HG02759 (cell line): ENCODE measurements around the gene CAPZB.

Experiments
- ATAC-seq: cut with Tn5 transposase; IDR thresholded peaks from one replicate; pipeline ENCODE4 v1.9.1; 2021; ENCODE audit warnings: mild to moderate bottlenecking, moderate library complexity; ENCODE audit not compliant: unreplicated experiment

CAPZB gene

DNA sequence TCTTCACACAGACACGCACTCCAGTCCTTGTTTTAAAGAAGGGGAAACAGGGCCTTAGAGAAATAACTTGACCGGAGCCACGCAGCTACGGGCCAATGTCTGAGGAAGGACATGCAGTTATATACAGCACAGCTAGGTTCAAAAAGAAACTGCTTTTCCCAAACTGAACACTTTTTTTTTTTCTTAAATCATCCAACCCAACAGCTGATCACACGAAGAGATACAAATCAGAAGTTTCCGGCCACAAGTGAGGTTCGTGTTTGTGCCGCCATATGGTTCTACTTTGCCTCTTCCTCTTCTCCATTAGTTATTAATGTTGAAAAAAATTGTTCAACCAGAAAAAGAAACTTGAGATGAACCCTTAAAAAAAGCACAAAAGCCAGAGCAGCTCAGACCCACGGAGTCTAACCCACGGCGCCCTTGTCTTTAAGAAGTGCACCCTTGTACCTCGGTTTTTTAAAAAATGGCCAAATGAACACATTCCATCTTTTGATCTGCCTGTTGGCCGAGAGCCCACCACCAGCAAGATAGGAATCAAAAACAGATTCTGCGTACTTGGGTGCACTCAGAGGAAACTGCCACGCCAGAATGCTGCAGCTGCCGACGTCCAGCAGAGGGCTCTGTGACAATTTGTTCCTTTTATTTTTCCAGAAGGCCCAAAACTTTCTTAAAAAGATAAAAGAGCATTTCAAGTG lies 94.3 kb downstream of the CAPZB start:
- ATAC-seq: peak; percentile 66

DNA sequence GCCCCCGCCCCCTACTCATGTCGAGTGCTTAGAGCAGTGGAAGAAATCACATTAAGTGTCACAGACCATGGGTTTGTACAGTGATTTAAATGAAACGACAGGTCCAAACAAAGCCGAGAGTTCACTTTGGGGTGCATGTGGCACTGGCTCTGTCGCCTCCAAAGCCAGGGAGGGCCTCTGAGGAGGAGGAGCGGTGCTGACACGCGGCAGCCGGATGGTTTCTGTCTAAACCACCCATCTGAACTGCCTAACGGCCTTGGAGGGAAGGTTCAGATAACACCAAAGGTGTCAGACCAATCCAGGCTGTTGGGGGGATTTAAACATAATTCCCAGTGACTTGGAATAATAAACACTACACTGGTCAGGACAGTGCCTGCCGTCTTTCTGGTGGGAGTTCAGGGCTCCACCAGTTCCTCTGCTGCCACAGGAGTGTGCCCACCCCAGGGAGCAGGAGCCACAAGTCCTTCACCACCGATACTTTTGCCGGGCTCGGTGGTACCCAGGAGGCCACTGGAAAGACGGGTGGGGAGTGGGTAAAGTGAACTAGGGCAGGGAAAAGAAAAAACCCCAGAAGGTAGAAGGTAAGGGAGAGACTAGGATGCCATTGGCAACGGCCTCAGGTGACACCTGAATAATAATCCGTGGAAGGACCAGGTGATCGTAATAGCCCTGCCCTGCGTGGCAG lies 95.0 kb downstream of the CAPZB start:
- ATAC-seq: no peak

DNA sequence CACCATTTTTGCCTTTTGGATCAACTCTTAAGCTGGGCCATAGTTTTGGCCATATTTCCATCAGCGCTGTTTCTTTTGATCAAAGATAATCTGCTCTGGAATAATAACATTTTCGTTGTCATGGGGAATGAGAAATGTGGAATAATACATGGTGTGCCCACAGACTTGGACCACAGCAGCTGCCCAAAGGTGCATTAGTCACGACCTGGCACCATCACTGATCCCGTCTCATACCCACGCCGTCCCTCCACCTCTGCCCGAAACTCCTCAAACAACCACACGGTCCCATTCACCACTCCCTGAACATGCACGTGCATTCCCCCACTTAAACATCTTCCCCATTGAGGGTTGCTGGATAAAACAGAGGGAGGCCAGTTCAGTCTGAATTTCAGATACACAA lies 96.4 kb downstream of the CAPZB start:
- no peak for ATAC-seq

DNA sequence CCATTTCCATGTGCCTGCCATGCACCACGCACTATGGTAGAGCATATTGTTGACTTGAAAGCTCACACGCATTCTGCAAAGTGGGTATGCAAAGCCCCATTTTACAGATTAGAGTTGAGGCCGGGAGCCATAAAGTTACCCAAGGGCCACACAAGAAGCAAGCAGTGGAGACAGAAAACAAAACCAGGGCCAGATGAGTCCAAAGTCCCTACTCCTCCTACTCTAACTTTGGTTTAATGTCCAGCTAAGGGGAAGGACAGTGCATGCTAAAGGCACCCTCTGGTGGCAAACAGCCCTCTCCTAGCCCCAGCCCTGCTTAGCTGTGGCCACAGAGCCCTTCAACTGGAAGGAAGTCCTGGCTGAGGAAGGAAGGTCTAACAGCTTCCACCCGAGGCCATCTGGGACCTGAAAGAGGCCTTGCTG lies 98.3 kb downstream of the CAPZB start:
- no peak for ATAC-seq

DNA sequence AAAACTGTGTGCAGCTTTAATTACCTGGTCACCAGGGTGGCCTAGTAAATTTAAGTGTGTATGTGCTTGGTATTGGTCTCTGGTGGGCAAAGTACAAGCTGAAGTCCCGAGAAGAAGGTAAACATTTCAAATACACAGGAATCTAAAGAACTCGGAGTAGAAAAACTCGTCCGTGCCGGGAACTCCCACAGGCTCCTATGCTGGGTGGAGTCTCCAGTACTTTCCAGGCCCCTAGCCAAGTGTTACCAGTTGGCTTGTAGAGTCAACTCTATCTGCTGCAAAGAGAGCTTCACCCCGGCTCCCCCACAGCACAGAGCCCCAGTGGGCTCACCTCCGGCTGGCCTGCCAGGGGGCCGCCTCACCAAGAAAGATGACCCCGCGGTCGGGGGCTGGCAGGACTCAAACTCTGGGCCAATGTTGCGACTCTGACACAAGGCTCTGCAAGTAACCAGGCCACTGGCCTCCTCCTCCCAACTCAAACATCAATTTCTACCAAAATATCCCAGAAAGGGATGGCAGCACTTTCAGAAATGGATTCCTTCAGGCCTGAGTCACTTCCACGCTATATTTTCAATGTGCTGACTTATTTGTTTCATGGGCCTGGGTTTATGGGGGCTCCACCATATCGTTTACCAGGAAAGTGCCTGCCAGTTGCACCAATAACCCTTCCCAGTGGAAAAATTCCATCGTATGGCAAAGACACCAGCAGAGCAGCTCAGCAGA lies 99.3 kb downstream of the CAPZB start:
- no peak for ATAC-seq

DNA sequence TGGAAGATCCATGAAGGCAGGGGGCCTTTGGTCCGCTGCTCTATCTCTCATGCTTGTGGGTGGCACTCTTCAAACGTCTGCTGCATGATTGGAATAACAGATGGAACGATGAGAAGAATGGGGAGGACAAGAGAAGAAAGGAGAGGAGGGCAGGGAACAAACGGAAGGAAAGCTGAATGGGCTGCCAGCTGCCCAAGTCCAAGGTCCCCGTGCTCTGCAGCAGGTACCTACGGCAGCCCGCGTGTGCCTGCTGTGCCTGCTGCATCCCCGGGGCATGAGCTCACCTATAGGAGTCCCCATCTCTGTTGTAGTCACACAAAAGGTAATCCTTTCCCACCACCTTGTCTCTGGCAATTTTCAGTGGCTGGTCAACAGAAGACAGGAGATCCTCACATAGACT lies 100.1 kb downstream of the CAPZB start:
- no peak for ATAC-seq

- ATAC-seq: no peak
Observed at GRCh38 chr1:19384772-19385187, 100.6 kb downstream of the CAPZB start.

- no peak for ATAC-seq
Observed at GRCh38 chr1:19384113-19384512, 101.2 kb downstream of the CAPZB start.

DNA sequence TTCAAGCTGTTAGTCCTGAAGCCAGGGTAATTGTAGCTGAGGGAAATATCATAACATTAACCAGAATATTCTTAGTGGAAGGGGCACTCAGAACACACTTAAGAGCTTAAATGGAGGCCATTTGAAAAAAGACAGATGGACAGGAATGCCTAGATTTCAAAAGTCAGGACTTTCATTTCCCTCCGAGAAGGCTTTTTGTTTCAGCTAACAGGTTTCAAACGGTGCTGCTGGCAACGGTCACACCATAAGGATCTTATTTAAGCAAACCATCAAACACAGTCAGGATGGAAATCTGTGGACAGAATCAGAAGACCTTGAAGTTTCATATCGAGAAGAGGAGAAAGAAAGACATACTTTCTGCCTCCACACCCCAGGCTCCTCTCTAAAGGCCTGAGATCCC lies 103.1 kb downstream of the CAPZB start:
- no peak for ATAC-seq

- no peak for ATAC-seq
Observed at GRCh38 chr1:19381261-19381660, 104.1 kb downstream of the CAPZB start.

DNA sequence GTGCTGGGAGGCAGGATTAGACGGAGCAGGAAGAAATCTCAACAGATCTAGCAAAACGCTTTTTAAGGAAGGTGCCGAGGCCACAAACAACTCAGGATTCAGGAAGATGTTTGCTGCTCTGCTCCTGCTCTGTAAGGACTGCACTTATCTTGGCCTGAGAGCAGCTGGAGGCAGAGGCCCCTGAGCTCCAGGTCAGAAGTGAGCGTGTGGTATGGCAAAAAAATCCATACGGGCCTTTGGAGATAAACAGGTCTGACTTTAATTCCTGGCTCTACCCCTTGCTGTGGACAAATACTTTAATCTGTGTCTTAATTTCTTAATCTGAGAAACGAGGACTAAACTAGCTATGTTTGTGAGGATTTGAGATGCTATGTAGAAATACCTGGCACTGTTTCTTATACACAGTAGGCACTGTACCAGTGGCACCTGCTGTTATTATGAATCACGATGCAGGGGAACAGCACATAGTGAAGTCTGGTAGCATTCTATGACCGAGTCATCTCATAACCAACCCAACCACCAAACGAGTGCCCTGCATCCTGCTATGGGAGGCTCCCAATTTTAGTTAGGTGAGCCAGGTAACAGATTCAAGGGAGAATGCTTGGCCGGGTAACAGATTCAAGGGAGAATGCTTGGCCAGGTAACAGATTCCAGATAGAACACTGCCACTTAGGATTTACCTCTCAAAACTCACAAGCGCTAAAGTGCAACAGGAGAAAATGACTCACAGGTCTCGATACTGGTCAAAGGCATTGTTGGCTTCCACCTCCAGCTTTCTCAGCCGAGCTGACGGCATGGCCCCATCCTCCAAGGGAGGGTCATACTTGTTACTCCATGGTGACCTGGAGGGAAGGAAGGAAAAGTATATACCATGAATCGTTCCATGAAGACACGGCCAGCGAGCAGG lies 107.3 kb downstream of the CAPZB start:
- no peak for ATAC-seq

DNA sequence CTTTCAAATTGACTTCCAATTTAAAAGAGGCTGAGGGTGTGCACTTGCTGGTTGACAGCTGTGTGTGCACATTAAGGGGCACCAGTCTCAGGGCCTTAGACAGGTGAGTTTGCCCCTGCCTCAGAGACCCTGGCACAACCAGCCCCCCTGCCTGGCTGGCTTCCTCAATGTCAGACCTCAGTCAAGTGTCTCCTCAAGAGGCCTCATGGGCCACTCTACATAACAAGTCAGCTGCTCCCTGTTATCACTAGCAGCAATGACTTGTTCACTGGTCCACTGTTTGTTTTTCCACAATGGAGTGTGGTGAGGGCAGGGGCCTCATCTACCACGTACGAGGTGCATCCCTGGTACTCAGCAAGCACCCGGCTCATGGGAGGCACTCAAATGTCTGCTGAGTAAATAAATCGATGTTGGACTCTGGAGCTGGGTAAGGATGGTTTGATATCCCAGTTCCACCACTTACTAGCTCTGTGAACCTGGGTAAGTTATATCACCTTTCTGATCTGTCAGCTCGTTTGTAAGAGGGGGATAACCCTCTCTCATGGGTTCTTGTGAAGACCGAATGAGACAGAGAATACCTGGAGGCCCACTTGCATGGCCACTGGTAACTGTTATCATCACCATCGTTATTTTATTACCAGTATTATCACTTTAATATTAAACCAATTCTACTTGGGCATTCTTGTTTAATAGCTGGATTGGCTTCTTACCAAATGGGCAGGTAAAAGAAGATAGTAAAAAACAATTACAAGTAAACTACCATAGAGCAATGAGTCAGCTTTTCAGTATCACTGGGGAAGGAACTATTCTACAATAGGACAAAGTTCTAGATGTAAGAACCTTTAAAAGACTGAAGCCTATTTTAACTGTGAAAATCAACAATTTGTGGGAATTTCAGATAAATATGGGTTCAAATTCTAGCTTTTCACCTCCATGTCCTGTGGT lies 108.6 kb downstream of the CAPZB start:
- no peak for ATAC-seq

- ATAC-seq: no peak
Observed at GRCh38 chr1:19375631-19376400, 109.5 kb downstream of the CAPZB start.

- ATAC-seq: no peak
Observed at GRCh38 chr1:19374926-19375325, 110.4 kb downstream of the CAPZB start.

GRCh38 chr1:19374083-19374801 lies 111.1 kb downstream of the CAPZB start:
- no peak for ATAC-seq

DNA sequence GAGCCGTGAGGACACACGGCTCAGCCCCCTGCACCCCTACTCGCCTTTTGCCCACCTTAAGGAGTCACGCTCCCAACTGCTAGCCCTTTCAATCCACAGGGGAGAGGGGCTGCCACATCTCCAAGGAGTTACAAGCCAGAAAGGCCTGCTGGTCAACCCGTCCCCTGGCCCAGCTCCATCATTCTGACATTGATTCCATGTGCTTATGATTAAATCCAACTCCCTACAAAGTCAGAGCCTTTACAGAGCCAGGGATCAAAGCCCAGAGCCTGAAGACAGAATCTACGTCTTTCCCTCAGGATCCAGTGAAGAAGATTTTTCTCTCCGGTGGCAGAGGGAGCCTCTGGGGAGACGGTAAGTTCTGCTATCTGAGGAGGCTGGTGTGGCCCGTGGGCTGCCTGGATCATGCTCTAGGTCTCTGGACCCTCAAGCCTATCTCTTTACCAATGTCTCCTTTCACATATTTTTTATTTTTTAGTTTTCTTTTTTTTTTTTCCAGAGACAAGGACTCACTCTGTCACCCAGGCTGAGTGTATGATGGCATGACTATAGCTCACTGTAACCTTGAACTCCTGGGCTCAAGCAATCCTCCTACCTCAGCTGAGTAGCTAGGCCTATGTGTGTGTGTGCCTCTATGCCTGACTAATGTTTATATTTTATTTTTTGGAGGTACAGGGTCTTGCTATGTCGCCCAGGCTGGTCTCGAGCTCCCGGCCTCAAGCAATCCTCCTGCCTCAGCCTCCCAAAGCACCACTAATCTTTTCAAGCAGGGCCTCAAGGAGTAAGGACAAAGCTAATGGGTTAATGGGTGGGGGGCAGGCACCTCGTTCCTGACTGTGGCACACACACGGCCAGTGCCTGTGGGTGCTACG lies 111.9 kb downstream of the CAPZB start:
- ATAC-seq: no peak

- ATAC-seq: no peak
Observed at GRCh38 chr1:19372602-19373001, 112.7 kb downstream of the CAPZB start.

- no peak for ATAC-seq
Observed at GRCh38 chr1:19372136-19372514, 113.2 kb downstream of the CAPZB start.
